PC-9 (cell line): Measurements from ENCODE around the gene RNF144A.

ENCODE experiments used
- EZH2 ChIP-seq: fragments of 200-600 bp; sonication (generic); IDR thresholded peaks from 2 replicates; pipeline ENCODE4 v1.8.0; 2017; ENCODE audit warnings: antibody characterized with exemption, low read depth
- TF ChIP-seq, protein P1 (sequence below): fragments of 200-600 bp; sonication (generic); conservative IDR thresholded peaks from 2 replicates; pipeline ENCODE4 v1.6.1; 2017; ENCODE audit warnings: mixed run types, antibody characterized with exemption, mild to moderate bottlenecking, moderate library complexity

DNA sequence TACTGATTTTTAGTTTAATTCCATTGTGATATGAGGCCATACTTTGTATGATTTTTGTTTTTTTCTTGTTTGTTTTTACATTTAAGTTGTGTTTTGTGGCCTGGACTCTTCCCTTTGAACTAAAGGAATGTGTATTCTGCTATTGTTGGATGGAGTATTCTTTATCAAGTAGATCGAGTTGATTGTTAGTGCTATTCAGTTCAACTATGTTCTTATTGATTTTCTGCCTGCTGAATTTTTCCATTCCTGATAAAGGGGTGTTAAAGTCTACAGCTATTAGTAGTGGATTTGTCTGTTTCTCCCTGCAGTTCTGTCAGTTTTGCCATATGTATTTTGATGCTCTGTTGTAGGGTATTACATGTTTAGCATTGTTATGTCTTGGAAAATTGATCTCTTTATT lies 14.5 kb downstream of the RNF144A start:
- TF ChIP-seq, protein P1, sequence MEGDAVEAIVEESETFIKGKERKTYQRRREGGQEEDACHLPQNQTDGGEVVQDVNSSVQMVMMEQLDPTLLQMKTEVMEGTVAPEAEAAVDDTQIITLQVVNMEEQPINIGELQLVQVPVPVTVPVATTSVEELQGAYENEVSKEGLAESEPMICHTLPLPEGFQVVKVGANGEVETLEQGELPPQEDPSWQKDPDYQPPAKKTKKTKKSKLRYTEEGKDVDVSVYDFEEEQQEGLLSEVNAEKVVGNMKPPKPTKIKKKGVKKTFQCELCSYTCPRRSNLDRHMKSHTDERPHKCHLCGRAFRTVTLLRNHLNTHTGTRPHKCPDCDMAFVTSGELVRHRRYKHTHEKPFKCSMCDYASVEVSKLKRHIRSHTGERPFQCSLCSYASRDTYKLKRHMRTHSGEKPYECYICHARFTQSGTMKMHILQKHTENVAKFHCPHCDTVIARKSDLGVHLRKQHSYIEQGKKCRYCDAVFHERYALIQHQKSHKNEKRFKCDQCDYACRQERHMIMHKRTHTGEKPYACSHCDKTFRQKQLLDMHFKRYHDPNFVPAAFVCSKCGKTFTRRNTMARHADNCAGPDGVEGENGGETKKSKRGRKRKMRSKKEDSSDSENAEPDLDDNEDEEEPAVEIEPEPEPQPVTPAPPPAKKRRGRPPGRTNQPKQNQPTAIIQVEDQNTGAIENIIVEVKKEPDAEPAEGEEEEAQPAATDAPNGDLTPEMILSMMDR, result no peak
- TF ChIP-seq EZH2, result no peak
